ENCODE results near the gene COL4A1. TPM values are rescaled to one million over a fixed set of nuclear protein-coding genes. Genes with fewer than 3 reads are reported as not detected.

The COL4A1 gene
- total RNA-seq, 1 donor from 2014 or later, result 2,489 TPM

GRCh38 chr13:110138010-110138699 is 168.8 kb downstream of the COL4A1 start:
- no peaks in the 10 kb centered on the region for H4K20me1 ChIP-seq (ENCODE audit: insufficient read depth, low read length)
- Mint-ChIP-seq H3K36me3 (ENCODE audit: low read depth, unreplicated experiment) (peaks cover 2% of the 10 kb centered on the region), H3K4me1 (ENCODE audit: low read depth, unreplicated experiment) (peaks cover 22% of the 10 kb centered on the region), H3K27ac (ENCODE audit: unreplicated experiment) (peak overlapping the region; percentile 79), H3K4me3 (ENCODE audit: unreplicated experiment) (peak overlapping the region; percentile 75), H3K27me3 (ENCODE audit: low read depth, unreplicated experiment) (no peaks in the 10 kb centered on the region), H3K9me3 (ENCODE audit: unreplicated experiment) (no peaks in the 10 kb centered on the region)
- no peaks in the 10 kb centered on the region for H3K36me3 ChIP-seq (ENCODE audit: insufficient read depth, low read length)
- H3K9me3 ChIP-seq (ENCODE audit: insufficient read depth, low read depth, low read length), result no peaks in the 10 kb centered on the region
- peak overlapping the region; percentile 58 for H3K4me3 ChIP-seq (ENCODE audit: insufficient read depth, low read depth, low read length)
- H3K79me2 ChIP-seq (ENCODE audit: insufficient read depth, low read length), result no peaks in the 10 kb centered on the region
- H3K4me1 ChIP-seq (ENCODE audit: insufficient read depth, low read length), result peaks cover 31% of the 10 kb centered on the region
- DNase-seq (ENCODE audit: low read depth) (peak; percentile 71), FAIRE-seq (no peak)
- H3K27me3 ChIP-seq (ENCODE audit: insufficient read depth, low read length), result no peaks in the 10 kb centered on the region
- H3K27ac ChIP-seq (ENCODE audit: low read depth, low read length), result peak overlapping the region; percentile 41
- TF ChIP-seq EZH2 (IDR thresholded peaks at IDR 0.05; ENCODE audit: insufficient read depth, low read length), result no peak
- TF ChIP-seq, protein P1, sequence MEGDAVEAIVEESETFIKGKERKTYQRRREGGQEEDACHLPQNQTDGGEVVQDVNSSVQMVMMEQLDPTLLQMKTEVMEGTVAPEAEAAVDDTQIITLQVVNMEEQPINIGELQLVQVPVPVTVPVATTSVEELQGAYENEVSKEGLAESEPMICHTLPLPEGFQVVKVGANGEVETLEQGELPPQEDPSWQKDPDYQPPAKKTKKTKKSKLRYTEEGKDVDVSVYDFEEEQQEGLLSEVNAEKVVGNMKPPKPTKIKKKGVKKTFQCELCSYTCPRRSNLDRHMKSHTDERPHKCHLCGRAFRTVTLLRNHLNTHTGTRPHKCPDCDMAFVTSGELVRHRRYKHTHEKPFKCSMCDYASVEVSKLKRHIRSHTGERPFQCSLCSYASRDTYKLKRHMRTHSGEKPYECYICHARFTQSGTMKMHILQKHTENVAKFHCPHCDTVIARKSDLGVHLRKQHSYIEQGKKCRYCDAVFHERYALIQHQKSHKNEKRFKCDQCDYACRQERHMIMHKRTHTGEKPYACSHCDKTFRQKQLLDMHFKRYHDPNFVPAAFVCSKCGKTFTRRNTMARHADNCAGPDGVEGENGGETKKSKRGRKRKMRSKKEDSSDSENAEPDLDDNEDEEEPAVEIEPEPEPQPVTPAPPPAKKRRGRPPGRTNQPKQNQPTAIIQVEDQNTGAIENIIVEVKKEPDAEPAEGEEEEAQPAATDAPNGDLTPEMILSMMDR (IDR thresholded peaks at IDR 0.05; ENCODE audit: insufficient read depth, low read depth, low read length), result no peak
- peak overlapping the region; percentile 50 for H2AFZ ChIP-seq (ENCODE audit: low read depth, low read length)
- peak overlapping the region; percentile 87 for H3K4me2 ChIP-seq (ENCODE audit: low read length)
- peak overlapping the region; percentile 59 for H3K9ac ChIP-seq (ENCODE audit: low read length)

GRCh38 chr13:110137680-110138009 is 169.3 kb downstream of the COL4A1 start:
- Histone ChIP-seq H3K27me3 (ENCODE audit: insufficient read depth, low read length) (no peaks in the 10 kb centered on the region), H3K9ac (ENCODE audit: low read length) (peak overlapping the region; percentile 59), H3K4me3 (ENCODE audit: insufficient read depth, low read depth, low read length) (peak overlapping the region; percentile 58), H4K20me1 (ENCODE audit: insufficient read depth, low read length) (no peaks in the 10 kb centered on the region), H3K79me2 (ENCODE audit: insufficient read depth, low read length) (no peaks in the 10 kb centered on the region), H3K9me3 (ENCODE audit: insufficient read depth, low read depth, low read length) (no peaks in the 10 kb centered on the region), H2AFZ (ENCODE audit: low read depth, low read length) (no peak overlapping the region), H3K36me3 (ENCODE audit: insufficient read depth, low read length) (no peaks in the 10 kb centered on the region), H3K27ac (ENCODE audit: low read depth, low read length) (peak overlapping the region; percentile 41), H3K4me2 (ENCODE audit: low read length) (peak overlapping the region; percentile 87), H3K4me1 (ENCODE audit: insufficient read depth, low read length) (peaks cover 35% of the 10 kb centered on the region)
- peaks cover 2% of the 10 kb centered on the region for H3K36me3 Mint-ChIP-seq (ENCODE audit: low read depth, unreplicated experiment)
- H3K9me3 Mint-ChIP-seq (ENCODE audit: unreplicated experiment), result no peaks in the 10 kb centered on the region
- no peaks in the 10 kb centered on the region for H3K27me3 Mint-ChIP-seq (ENCODE audit: low read depth, unreplicated experiment)
- DNase-seq (ENCODE audit: low read depth) (peak; percentile 37), FAIRE-seq (peak; percentile 84)
- peak overlapping the region; percentile 75 for H3K4me3 Mint-ChIP-seq (ENCODE audit: unreplicated experiment)
- peaks cover 26% of the 10 kb centered on the region for H3K4me1 Mint-ChIP-seq (ENCODE audit: low read depth, unreplicated experiment)
- peak overlapping the region; percentile 79 for H3K27ac Mint-ChIP-seq (ENCODE audit: unreplicated experiment)
- TF ChIP-seq, protein P1 (IDR thresholded peaks at IDR 0.05; ENCODE audit: insufficient read depth, low read depth, low read length), result peak; percentile 10
- TF ChIP-seq EZH2 (IDR thresholded peaks at IDR 0.05; ENCODE audit: insufficient read depth, low read length), result no peak
